GM21825 (cell line): ENCODE measurements around the gene MTRF1.
"Not testable (repeated sequence)": the region's sequence is repeated elsewhere in the genome, so short reads cannot be mapped to it uniquely, and the experiment has no call there.

Experiments used
- ATAC-seq: cut with Tn5 transposase; IDR thresholded peaks from one replicate; pipeline ENCODE4 v1.9.1; 2021; ENCODE audit warnings: mild to moderate bottlenecking, moderate library complexity; ENCODE audit not compliant: unreplicated experiment

The MTRF1 gene

GRCh38 chr13:41284512-41285288 is 21.3 kb upstream of the MTRF1 start:
- no peak for ATAC-seq

GRCh38 chr13:41282129-41282571 is 18.8 kb upstream of the MTRF1 start:
- no peak for ATAC-seq

- ATAC-seq = not testable (repeated sequence)
Observed at GRCh38 chr13:41279156-41279555, 15.8 kb upstream of the MTRF1 start.

- no peak for ATAC-seq
Observed at GRCh38 chr13:41276824-41277223, 13.4 kb upstream of the MTRF1 start.

GRCh38 chr13:41274881-41275280 is 11.5 kb upstream of the MTRF1 start:
- ATAC-seq = no peak

- ATAC-seq = no peak
Observed at GRCh38 chr13:41273831-41274441, 10.6 kb upstream of the MTRF1 start.

- no peak for ATAC-seq
Observed at GRCh38 chr13:41271456-41272285, 8.3 kb upstream of the MTRF1 start.

- no peak for ATAC-seq
Observed at GRCh38 chr13:41268764-41269163, 5.4 kb upstream of the MTRF1 start.

GRCh38 chr13:41267106-41267505 is 3.7 kb upstream of the MTRF1 start:
- no peak for ATAC-seq

GRCh38 chr13:41259875-41260501 is 3.4 kb downstream of the MTRF1 start:
- no peak for ATAC-seq

- no peak for ATAC-seq
Observed at GRCh38 chr13:41257535-41257934, 5.8 kb downstream of the MTRF1 start.

GRCh38 chr13:41254902-41255301 is 8.5 kb downstream of the MTRF1 start:
- ATAC-seq = no peak

GRCh38 chr13:41250993-41251392 is 12.4 kb downstream of the MTRF1 start:
- ATAC-seq = no peak

GRCh38 chr13:41246969-41247680 is 16.3 kb downstream of the MTRF1 start:
- no peak for ATAC-seq

GRCh38 chr13:41244556-41244955 is 18.8 kb downstream of the MTRF1 start:
- no peak for ATAC-seq

- no peak for ATAC-seq
Observed at GRCh38 chr13:41241626-41242025, 21.8 kb downstream of the MTRF1 start.

GRCh38 chr13:41236369-41236768 is 27.0 kb downstream of the MTRF1 start:
- no peak for ATAC-seq

- no peak for ATAC-seq
Observed at GRCh38 chr13:41232578-41233480, 30.5 kb downstream of the MTRF1 start.

GRCh38 chr13:41231786-41232185 is 31.6 kb downstream of the MTRF1 start:
- no peak for ATAC-seq
